GM23248 (cell line): Measurements from ENCODE around the gene EFHC1. TPM values are rescaled to one million over a fixed set of nuclear protein-coding genes. Genes with fewer than 3 reads are reported as not detected.

ENCODE experiments used
- DNase-seq: peaks from one replicate; pipeline ENCODE4 v3.0.0-alpha.2; 2015
- H2AFZ ChIP-seq: fragments of 200-600 bp; sonication (generic); 2 replicates; pipeline ENCODE4 v1.6.1; 2016; ENCODE audit warnings: antibody characterized with exemption
- H3F3A ChIP-seq: fragments of 200-600 bp; sonication (generic); 2 replicates; pipeline ENCODE4 v1.6.1; 2016; ENCODE audit warnings: mild to moderate bottlenecking, antibody characterized with exemption, mixed run types; ENCODE audit not compliant: insufficient read depth
- H3K27ac ChIP-seq: fragments of 200-600 bp; sonication (generic); 2 replicates; pipeline ENCODE4 v1.5.1; 2016; ENCODE audit warnings: mild to moderate bottlenecking
- H3K27me3 ChIP-seq: fragments of 200-600 bp; sonication (generic); replicated peaks from 2 replicates; pipeline ENCODE4 v1.6.1; 2016; ENCODE audit warnings: mild to moderate bottlenecking; ENCODE audit not compliant: insufficient read depth
- H3K36me3 ChIP-seq: fragments of 200-600 bp; sonication (generic); 2 replicates; pipeline ENCODE4 v1.6.1; 2016; ENCODE audit warnings: low read depth, mild to moderate bottlenecking
- H3K4me1 ChIP-seq: fragments of 200-600 bp; sonication (generic); 2 replicates; pipeline ENCODE4 v1.6.1; 2016; ENCODE audit warnings: mild to moderate bottlenecking; ENCODE audit not compliant: insufficient read depth
- H3K4me2 ChIP-seq: fragments of 200-600 bp; sonication (generic); one replicate; pipeline ENCODE4 v1.6.1; 2016; ENCODE audit warnings: mild to moderate bottlenecking; ENCODE audit not compliant: unreplicated experiment
- H3K4me3 ChIP-seq: fragments of 200-600 bp; sonication (generic); 2 replicates; pipeline ENCODE4 v1.5.1; 2016; ENCODE audit warnings: mild to moderate bottlenecking
- H3K79me2 ChIP-seq: fragments of 200-600 bp; sonication (generic); 2 replicates; pipeline ENCODE4 v1.6.1; 2016; ENCODE audit warnings: mild to moderate bottlenecking; ENCODE audit not compliant: insufficient read depth
- H3K9ac ChIP-seq: fragments of 200-600 bp; sonication (generic); 2 replicates; pipeline ENCODE4 v1.6.1; 2016; ENCODE audit warnings: mild to moderate bottlenecking
- H3K9me2 ChIP-seq: fragments of 200-600 bp; sonication (generic); 2 replicates; pipeline ENCODE4 v1.6.1; 2016; ENCODE audit warnings: mixed run types, mild to moderate bottlenecking, moderate library complexity; ENCODE audit not compliant: insufficient read depth
- H3K9me3 ChIP-seq: fragments of 200-600 bp; sonication (generic); one replicate; pipeline ENCODE4 v1.6.1; 2017; ENCODE audit warnings: low read depth
- H4K20me1 ChIP-seq: fragments of 200-600 bp; sonication (generic); 2 replicates; pipeline ENCODE4 v1.6.0; 2016; ENCODE audit not compliant: insufficient read depth
- EZH2 ChIP-seq: fragments of 200-600 bp; sonication (generic); IDR thresholded peaks from 2 replicates; pipeline ENCODE4 v1.6.1; 2018; ENCODE audit warnings: antibody characterized with exemption, mild to moderate bottlenecking; ENCODE audit not compliant: insufficient read depth, poor library complexity, severe bottlenecking
- EZH2phosphoT487 ChIP-seq: fragments of 200-600 bp; sonication (generic); IDR thresholded peaks from 2 replicates; pipeline ENCODE4 v1.6.1; 2018; ENCODE audit warnings: antibody characterized with exemption, moderate library complexity, mild to moderate bottlenecking, low read depth; ENCODE audit not compliant: insufficient read depth
- WGBS, 2 experiments: methylation state at CpG; one replicate each; pipeline ENCODE4 v1.1.6; 2015 to 2017; ENCODE audit warnings: low lambda C conversion rate in 2 of 2, low coverage in 1 of 2; ENCODE audit errors: missing lambda C conversion rate in 2 of 2; 5-methylcytosine and 5-hydroxymethylcytosine counted together
- in situ Hi-C: fragments of 300-500 bp; cut with MboI; formaldehyde crosslinking; loops from 2 replicates; pipeline ENCODE4 v1.15.0; 2020
- polyA plus RNA-seq: library from polyadenylated mRNA; unstranded; fragments of >200 nt; fragmentation: Nextera tagmentation; extraction: Ambion mirVana; gene quantifications from 2 replicates; pipeline ENCODE4 v1.2.1, GENCODE V29; 2016
- total RNA-seq: library from RNA; depleted of rRNA; stranded (reverse); fragments of >200 nt; shearing (Covaris generic); gene quantifications from 2 replicates; pipeline ENCODE4 v1.2.3, GENCODE V29; 2014

The EFHC1 gene
- total and polyA plus RNA-seq, 2 experiments from 2014 or later, result 29.7 to 36.1 TPM

- H3K9me3 ChIP-seq, result no peaks in the 10 kb centered on the region
- H3K9me2 ChIP-seq, result no peaks in the 10 kb centered on the region
- no peaks in the 10 kb centered on the region for H4K20me1 ChIP-seq
- H3K4me1 ChIP-seq, result peaks cover 50% of the 10 kb centered on the region
- DNase-seq, result peak; percentile 80
- H3K27ac ChIP-seq, result peak overlapping the region; percentile 95
- H3K9ac ChIP-seq, result peak overlapping the region; percentile 72
- H3K4me3 ChIP-seq, result no peak overlapping the region
- H3K27me3 ChIP-seq, result no peaks in the 10 kb centered on the region
- H3K79me2 ChIP-seq, result peaks cover 21% of the 10 kb centered on the region
- peaks cover 54% of the 10 kb centered on the region for H3F3A ChIP-seq
- H3K36me3 ChIP-seq, result no peaks in the 10 kb centered on the region
- in situ Hi-C loops, result loop anchor here (10.0 kb wide), 1 partner anchor 178 kb away; no protein-coding TSS in a partner anchor
- H3K4me2 ChIP-seq, result peak overlapping the region; percentile 36
- 0% methylated on average over 1 of the region's 1 CpG for WGBS, 2 experiments
- H2AFZ ChIP-seq, result no peak overlapping the region
- no peak for TF ChIP-seq EZH2phosphoT487
- no peak for TF ChIP-seq EZH2
These were observed 3.5 kb upstream of the EFHC1 start for GRCh38 chr6:52416629-52417151.

- Histone ChIP-seq H2AFZ (peak overlapping the region; percentile 42; the same call in 1 of the 2 replicates), H3K36me3 (no peaks in the 10 kb centered on the region), H3K27ac (peak overlapping the region; percentile 95), H3K27me3 (no peaks in the 10 kb centered on the region), H4K20me1 (no peaks in the 10 kb centered on the region), H3K9ac (peak overlapping the region; percentile 72), H3K79me2 (peaks cover 28% of the 10 kb centered on the region), H3F3A (peaks cover 61% of the 10 kb centered on the region), H3K9me3 (no peaks in the 10 kb centered on the region), H3K4me1 (peaks cover 52% of the 10 kb centered on the region), H3K4me2 (peak overlapping the region; percentile 36), H3K4me3 (peak overlapping the region; percentile 42), H3K9me2 (no peaks in the 10 kb centered on the region)
- peak; percentile 95 for DNase-seq
- in situ Hi-C loops, result loop anchor here (10.0 kb wide), 1 partner anchor 177 kb away; no protein-coding TSS in a partner anchor
- 21 to 22% methylated on average over 5 of the region's 5 CpGs for WGBS, 2 experiments
- TF ChIP-seq EZH2phosphoT487 (no peak), EZH2 (no peak)
These were observed 2.4 kb upstream of the EFHC1 start for GRCh38 chr6:52417675-52418111.

- Histone ChIP-seq H3K9me3 (no peaks in the 10 kb centered on the region), H3K4me2 (no peak overlapping the region), H4K20me1 (no peaks in the 10 kb centered on the region), H3K36me3 (no peaks in the 10 kb centered on the region), H3K9ac (no peak overlapping the region; the same call in 1 of the 2 replicates), H3K4me1 (peaks cover 61% of the 10 kb centered on the region), H3K27me3 (no peaks in the 10 kb centered on the region), H3K9me2 (no peaks in the 10 kb centered on the region), H3K79me2 (peaks cover 28% of the 10 kb centered on the region), H3F3A (peaks cover 70% of the 10 kb centered on the region), H3K27ac (peak overlapping the region; percentile 95), H3K4me3 (no peak overlapping the region), H2AFZ (no peak overlapping the region)
- in situ Hi-C loops, result loop anchor here (10.0 kb wide), 1 partner anchor 176 kb away; no protein-coding TSS in a partner anchor
- TF ChIP-seq EZH2phosphoT487, result no peak
- no peak for TF ChIP-seq EZH2
- DNase-seq, result no peak
- 76 to 78% methylated on average over 2 of the region's 2 CpGs for WGBS, 2 experiments
These were observed 1.5 kb upstream of the EFHC1 start for GRCh38 chr6:52418606-52419005.

- H3K79me2 ChIP-seq, result peaks cover 31% of the 10 kb centered on the region
- no peaks in the 10 kb centered on the region for H3K9me3 ChIP-seq
- H3K36me3 ChIP-seq, result no peaks in the 10 kb centered on the region
- no peak for TF ChIP-seq EZH2
- no peak for TF ChIP-seq EZH2phosphoT487
- H3K4me2 ChIP-seq, result peak overlapping the region; percentile 88
- H3K9me2 ChIP-seq, result no peaks in the 10 kb centered on the region
- H3K4me1 ChIP-seq, result peaks cover 77% of the 10 kb centered on the region
- peak overlapping the region; percentile 95 for H3K27ac ChIP-seq
- 1 to 2% methylated on average over 19 to 21 of the region's 21 CpGs for WGBS, 2 experiments
- peak overlapping the region; percentile 89 for H3K4me3 ChIP-seq
- no peaks in the 10 kb centered on the region for H3K27me3 ChIP-seq
- no peaks in the 10 kb centered on the region for H4K20me1 ChIP-seq
- in situ Hi-C loops, result no loop called here
- peak overlapping the region; percentile 81 for H2AFZ ChIP-seq
- peak; percentile 56 for DNase-seq
- H3K9ac ChIP-seq, result peak overlapping the region; percentile 94
- H3F3A ChIP-seq, result peaks cover 87% of the 10 kb centered on the region
These were observed 671 bp downstream of the EFHC1 start for GRCh38 chr6:52420668-52421358.
